HG03558 (cell line): ENCODE data around the gene A3GALT2.
"Not testable (repeated sequence)": the region's sequence is repeated elsewhere in the genome, so short reads cannot be mapped to it uniquely, and the experiment has no call there.

Source experiments
- ATAC-seq: cut with Tn5 transposase; IDR thresholded peaks from one replicate; pipeline ENCODE4 v1.9.1; 2021; ENCODE audit warnings: moderate number of reproducible peaks; ENCODE audit not compliant: unreplicated experiment; ENCODE audit errors: extremely low read depth

Gene A3GALT2

DNA sequence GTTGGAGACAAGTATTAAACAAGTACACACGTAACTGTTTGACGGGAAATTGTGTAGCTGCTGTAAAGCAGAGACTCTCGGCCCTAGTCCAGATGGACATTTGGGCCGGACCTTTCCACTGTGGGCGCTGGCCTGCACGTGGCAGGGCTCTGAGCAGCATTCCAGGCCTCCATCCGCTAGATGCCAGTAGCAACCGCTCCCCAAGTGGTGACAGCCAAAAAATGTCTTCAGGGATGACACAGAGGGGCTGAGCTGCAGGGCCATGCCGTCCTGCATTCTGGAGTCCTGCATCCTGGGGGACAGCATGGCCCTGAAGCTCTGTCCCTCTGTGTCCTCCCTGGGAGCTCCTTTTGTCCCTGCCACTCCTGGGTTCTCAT, 24.8 kb downstream of the A3GALT2 start:
- ATAC-seq: no peak

DNA sequence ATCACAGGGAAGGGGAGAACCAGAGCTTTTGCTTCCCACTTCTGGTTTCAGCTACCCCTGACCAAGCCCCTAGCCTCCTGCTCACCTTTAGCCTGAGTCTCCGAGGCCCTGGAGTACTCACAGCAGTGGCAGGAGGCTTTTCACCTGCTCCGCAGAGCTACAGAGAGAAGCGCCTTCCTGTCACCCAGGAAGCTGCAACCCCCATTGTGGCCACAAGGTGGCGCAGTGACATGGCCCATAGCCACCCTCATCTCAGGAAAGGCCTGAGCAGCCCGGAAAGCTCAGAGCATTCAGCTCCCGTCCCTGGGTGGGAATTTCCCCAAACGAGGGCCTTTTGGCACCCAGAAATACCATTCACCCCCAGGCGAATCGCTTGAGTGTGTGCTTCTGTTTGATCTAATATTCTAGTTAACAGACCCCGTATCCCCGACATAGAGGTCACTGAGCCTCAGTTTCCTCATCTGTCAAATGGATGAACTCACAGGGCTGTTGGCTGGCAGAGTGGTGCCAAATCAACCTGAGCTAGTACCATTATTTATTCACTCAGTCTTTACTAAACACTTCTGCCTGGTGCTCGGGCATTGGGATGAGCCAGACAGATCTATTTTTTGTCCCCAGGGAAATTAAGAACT, 25.3 kb downstream of the A3GALT2 start:
- no peak for ATAC-seq

GRCh38 chr1:33295023-33295422, 25.9 kb downstream of the A3GALT2 start:
- no peak for ATAC-seq

- no peak for ATAC-seq
Measured at GRCh38 chr1:33294071-33295010, 26.6 kb downstream of the A3GALT2 start.

- no peak for ATAC-seq
Measured at GRCh38 chr1:33292726-33293340, 28.1 kb downstream of the A3GALT2 start.

DNA sequence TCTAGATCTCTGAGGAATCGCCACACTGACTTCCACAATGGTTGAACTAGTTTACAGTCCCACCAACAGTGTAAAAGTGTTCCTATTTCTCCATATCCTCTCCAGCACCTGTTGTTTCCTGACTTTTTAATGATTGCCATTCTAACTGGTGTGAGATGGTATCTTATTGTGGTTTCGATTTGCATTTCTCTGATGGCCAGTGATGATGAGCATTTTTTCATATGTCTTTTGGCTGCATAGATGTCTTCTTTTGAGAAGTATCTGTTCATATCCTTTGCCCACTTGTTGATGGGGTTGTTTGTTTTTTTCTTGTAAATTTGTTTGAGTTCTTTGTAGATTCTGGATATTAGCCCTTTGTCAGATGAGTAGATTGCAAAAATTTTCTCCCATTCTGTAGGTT, 30.3 kb downstream of the A3GALT2 start:
- ATAC-seq: not testable (repeated sequence)

DNA sequence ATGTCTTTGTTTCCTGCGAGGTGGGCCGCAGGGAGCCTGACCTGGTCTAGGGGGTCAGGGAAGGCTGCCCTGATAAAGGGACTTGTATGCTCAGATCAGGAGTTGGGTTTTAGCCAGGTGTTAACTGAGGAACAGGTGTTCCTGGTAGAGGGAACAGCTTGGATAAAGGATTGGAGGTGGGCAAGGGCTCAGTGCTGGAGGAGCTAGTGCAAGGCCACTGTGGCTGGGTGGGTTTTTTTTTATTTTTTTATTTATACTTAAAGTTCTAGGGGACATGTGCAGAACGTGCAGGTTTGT, 31.1 kb downstream of the A3GALT2 start:
- ATAC-seq: no peak

GRCh38 chr1:33288976-33289857, 31.7 kb downstream of the A3GALT2 start:
- ATAC-seq: no peak

DNA sequence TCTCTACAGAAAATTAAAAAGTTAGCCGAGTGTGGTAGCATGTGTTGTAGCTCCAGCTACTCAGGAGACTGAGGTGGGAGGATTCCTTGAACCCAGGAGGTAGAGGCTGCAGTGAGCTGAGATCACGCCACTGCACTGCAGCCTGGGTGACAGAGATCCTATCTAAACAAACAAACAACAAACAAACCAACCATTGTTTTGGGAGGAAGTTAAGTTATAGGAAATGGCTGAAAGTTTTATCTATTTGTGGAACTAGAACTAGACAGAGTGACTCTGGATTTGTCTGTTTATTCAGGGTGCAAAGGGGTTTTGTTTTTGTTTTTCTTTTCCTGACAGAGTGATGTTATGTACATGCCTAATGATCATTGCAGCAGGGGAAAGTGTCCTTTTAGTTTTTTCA, 33.6 kb downstream of the A3GALT2 start:
- no peak for ATAC-seq

GRCh38 chr1:33286451-33287185, 34.3 kb downstream of the A3GALT2 start:
- ATAC-seq: no peak

DNA sequence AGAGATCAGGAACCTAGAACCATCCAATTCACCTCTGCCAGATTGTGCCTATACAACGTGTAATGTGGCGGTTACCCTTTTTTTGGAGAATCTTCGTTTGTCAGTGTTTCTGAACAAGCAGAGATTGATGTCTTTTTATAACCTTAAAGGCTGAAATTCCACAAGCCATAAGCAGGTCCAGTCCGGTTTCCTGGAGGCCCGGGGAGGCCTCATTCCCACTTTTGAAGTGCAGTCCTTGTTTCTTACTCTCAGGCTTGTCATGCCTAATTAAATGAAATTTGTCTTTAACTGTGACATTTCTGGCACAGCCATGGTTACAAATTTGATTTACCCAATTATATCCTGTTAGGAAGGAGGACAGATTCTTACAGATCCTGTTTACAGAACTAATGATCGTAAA, 36.8 kb downstream of the A3GALT2 start:
- no peak for ATAC-seq

- ATAC-seq: no peak
Measured at GRCh38 chr1:33282791-33283190, 38.1 kb downstream of the A3GALT2 start.

- no peak for ATAC-seq
Measured at GRCh38 chr1:33281554-33282303, 39.2 kb downstream of the A3GALT2 start.

DNA sequence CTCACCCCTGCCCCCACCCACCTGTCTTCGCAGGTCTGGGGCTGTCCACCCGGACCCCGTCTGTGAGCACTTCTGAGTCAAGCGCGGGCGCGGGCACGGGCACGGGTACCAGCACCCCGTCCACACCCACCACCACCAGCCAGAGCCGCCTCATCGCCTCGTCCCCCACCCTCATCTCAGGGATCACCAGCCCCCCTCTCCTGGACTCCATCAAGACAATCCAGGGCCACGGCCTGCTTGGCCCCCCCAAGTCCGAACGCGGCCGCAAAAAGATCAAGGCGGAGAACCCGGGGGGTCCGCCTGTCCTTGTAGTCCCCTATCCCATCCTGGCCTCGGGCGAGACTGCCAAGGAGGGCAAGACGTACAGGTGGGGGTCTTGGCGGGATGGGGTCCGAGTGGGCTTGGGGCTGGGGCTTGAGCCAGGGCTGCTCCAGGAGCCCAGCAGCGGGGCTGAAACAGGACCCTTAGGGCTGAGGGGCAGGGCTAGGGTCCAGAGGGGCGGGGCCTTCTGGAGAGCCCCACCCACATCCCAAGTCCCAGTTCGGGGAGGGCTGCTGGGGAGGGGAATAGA, 40.7 kb downstream of the A3GALT2 start:
- no peak for ATAC-seq

GRCh38 chr1:33277488-33278084, 43.3 kb downstream of the A3GALT2 start:
- no peak for ATAC-seq

- ATAC-seq: no peak
Measured at GRCh38 chr1:33276573-33277298, 44.2 kb downstream of the A3GALT2 start.

GRCh38 chr1:33275706-33276572, 45.0 kb downstream of the A3GALT2 start:
- ATAC-seq: no peak
